Liver (tissue), 9 donors: Measurements from ENCODE around the gene MARVELD2. TPM values are rescaled to one million over a fixed set of nuclear protein-coding genes. Genes with fewer than 3 reads are reported as not detected.

ENCODE experiments used
- DNase-seq: peaks from one replicate; pipeline ENCODE4 v3.0.0-alpha.2; 2017; ENCODE audit warnings: low spot score
- H3K27ac ChIP-seq, 2 donors: one replicate each; pipeline ENCODE4 v1.7.0; 2013; ENCODE audit warnings: inconsistent platforms in 2 of 2, low read length in 2 of 2, control low read depth in 1 of 2, low read depth in 1 of 2, mild to moderate bottlenecking in 1 of 2
- H3K27me3 ChIP-seq, 4 donors: one replicate each; pipeline versions ENCODE4 v1.6.1 to v1.7.0; 2013; ENCODE audit warnings: low read length in 3 of 4, inconsistent platforms in 1 of 4, mild to moderate bottlenecking in 1 of 4, moderate library complexity in 1 of 4; ENCODE audit not compliant: control insufficient read depth in 4 of 4, insufficient read depth in 4 of 4
- H3K36me3 ChIP-seq, 4 donors: one replicate each; pipeline versions ENCODE4 v1.6.1 to v1.7.0; 2013; ENCODE audit warnings: low read length in 3 of 4, mild to moderate bottlenecking in 3 of 4, low read depth in 1 of 4, moderate library complexity in 1 of 4; ENCODE audit not compliant: control insufficient read depth in 4 of 4, insufficient read depth in 3 of 4
- H3K4me1 ChIP-seq, 4 donors: one replicate each; pipeline versions ENCODE4 v1.6.1 to v1.7.0; 2013; ENCODE audit warnings: low read length in 3 of 4, mild to moderate bottlenecking in 3 of 4, moderate library complexity in 1 of 4; ENCODE audit not compliant: control insufficient read depth in 4 of 4, insufficient read depth in 4 of 4
- H3K4me3 ChIP-seq, 3 donors: one replicate each; pipeline versions ENCODE4 v1.6.1 to v1.7.0; 2013; ENCODE audit warnings: low read length in 3 of 3, control low read depth in 1 of 3, low read depth in 1 of 3, mild to moderate bottlenecking in 1 of 3
- H3K9ac ChIP-seq, 2 donors: one replicate each; pipeline ENCODE4 v1.7.0; 2013; ENCODE audit warnings: low read length in 2 of 2, mild to moderate bottlenecking in 2 of 2, moderate library complexity in 2 of 2, control low read depth in 1 of 2, low read depth in 1 of 2
- H3K9me3 ChIP-seq, 4 donors: one replicate each; pipeline versions ENCODE4 v1.6.1 to v1.7.0; 2013; ENCODE audit warnings: low read length in 3 of 4; ENCODE audit not compliant: control insufficient read depth in 4 of 4
- CTCF ChIP-seq: fragments of 150-350 bp; IDR thresholded peaks from 2 replicates; pipeline ENCODE4 v1.5.1; 2017; ENCODE audit warnings: improper control_type of control experiment, low read depth, low read length; ENCODE audit not compliant: missing input control
- EGR1 ChIP-seq, 2 donors: IDR thresholded peaks; 2 replicates each; pipeline ENCODE4 v1.6.1; 2016 to 2018; ENCODE audit warnings: antibody characterized with exemption in 2 of 2, low read depth in 2 of 2
- FOXA1 ChIP-seq: IDR thresholded peaks from 2 replicates; pipeline ENCODE4 v1.6.1; 2016; ENCODE audit warnings: antibody characterized with exemption
- FOXA2 ChIP-seq: IDR thresholded peaks from 2 replicates; pipeline ENCODE4 v1.6.1; 2016; ENCODE audit warnings: antibody characterized with exemption
- GABPA ChIP-seq, 2 donors: IDR thresholded peaks in 1 of 2; conservative IDR thresholded peaks in 1 of 2; 2 replicates each; pipeline ENCODE4 v1.6.1; 2016; ENCODE audit warnings: antibody characterized with exemption in 2 of 2, mild to moderate bottlenecking in 1 of 2, moderate library complexity in 1 of 2
- HNF4A ChIP-seq, 2 donors: conservative IDR thresholded peaks; 2 replicates each; pipeline ENCODE4 v1.6.1; 2016; ENCODE audit warnings: antibody characterized with exemption in 2 of 2, mild to moderate bottlenecking in 2 of 2
- JUND ChIP-seq, 2 donors: IDR thresholded peaks; 2 replicates each; pipeline ENCODE4 v1.6.1; 2016; ENCODE audit warnings: antibody characterized with exemption in 2 of 2
- NR2F2 ChIP-seq: IDR thresholded peaks from 2 replicates; pipeline ENCODE4 v1.6.1; 2016; ENCODE audit warnings: antibody characterized with exemption
- RAD21 ChIP-seq, 2 donors: IDR thresholded peaks; 2 replicates each; pipeline ENCODE4 v1.6.1; 2016; ENCODE audit warnings: antibody characterized with exemption in 2 of 2, mild to moderate bottlenecking in 2 of 2
- YY1 ChIP-seq: IDR thresholded peaks from 2 replicates; pipeline ENCODE4 v1.6.1; 2016; ENCODE audit warnings: antibody characterized with exemption, mild to moderate bottlenecking
- WGBS: extraction: QIAGEN DNeasy Blood & Tissue Kit; methylation state at CpG from one replicate; pipeline ENCODE4 v1.1.7; 2013; 5-methylcytosine and 5-hydroxymethylcytosine counted together
- polyA plus RNA-seq, 2 donors: library from polyadenylated mRNA; stranded (reverse) in 1 of 2; unstranded in 1 of 2; fragments of 200-250 nt in 1 of 2; fragments of >200 nt in 1 of 2; fragmentation: Nextera tagmentation in 1 of 2; extraction: Ambion mirVana in 1 of 2; gene quantifications; one replicate each; pipeline versions ENCODE4 v1.2.1 to v1.2.3, GENCODE V29; 2013 to 2015
- total RNA-seq, 2 donors: library from RNA; depleted of rRNA; stranded (reverse); fragments of >200 nt; gene quantifications; one replicate each; pipeline ENCODE4 v1.2.3, GENCODE V29; 2014
- TF ChIP-seq, protein P1 (sequence below): IDR thresholded peaks from 2 replicates; pipeline ENCODE4 v1.6.1; 2016; ENCODE audit warnings: antibody characterized with exemption
- TF ChIP-seq, protein P2 (sequence below): IDR thresholded peaks from 2 replicates; pipeline ENCODE4 v1.6.1; 2016; ENCODE audit warnings: antibody characterized with exemption
- TF ChIP-seq, protein P3 (sequence below): IDR thresholded peaks from 2 replicates; pipeline ENCODE4 v1.6.1; 2016; ENCODE audit warnings: antibody characterized with exemption, mild to moderate bottlenecking
- donor health status: healthy.
- donor health status: healthy.
- donor health status: healthy.
- donor health status: healthy.
- donor health status: healthy.

Gene MARVELD2
- total and polyA plus RNA-seq, 4 donors = 9.4 to 20.2 (median 12.3) TPM

DNA sequence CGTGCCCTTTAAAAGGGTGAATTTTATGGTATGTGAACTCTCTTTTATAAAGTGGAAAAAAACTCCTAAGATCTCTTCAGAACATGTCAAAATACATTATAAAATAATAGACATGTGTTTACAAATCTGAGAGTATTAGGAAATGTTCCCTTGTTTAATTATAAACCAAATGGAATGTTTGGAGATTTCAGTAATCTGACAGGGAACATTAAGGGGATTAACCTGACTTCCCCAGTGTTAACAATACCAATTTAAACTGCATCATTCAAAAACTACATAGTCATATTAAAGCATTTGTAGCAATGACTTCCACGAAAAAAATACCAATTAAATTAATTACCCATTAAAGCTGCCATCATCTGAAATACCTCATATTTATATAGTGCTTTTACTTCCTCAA, 76.1 kb downstream of the MARVELD2 start (continued):
- TF ChIP-seq GABPA (IDR thresholded peaks at IDR 0.05 in 1 of 2, conservative IDR thresholded peaks at IDR 0.05 in 1 of 2) = no peak
- peak; percentile 35 for TF ChIP-seq FOXA2
- no peak for TF ChIP-seq NR2F2
- TF ChIP-seq CTCF = no peak
- TF ChIP-seq, protein P1, sequence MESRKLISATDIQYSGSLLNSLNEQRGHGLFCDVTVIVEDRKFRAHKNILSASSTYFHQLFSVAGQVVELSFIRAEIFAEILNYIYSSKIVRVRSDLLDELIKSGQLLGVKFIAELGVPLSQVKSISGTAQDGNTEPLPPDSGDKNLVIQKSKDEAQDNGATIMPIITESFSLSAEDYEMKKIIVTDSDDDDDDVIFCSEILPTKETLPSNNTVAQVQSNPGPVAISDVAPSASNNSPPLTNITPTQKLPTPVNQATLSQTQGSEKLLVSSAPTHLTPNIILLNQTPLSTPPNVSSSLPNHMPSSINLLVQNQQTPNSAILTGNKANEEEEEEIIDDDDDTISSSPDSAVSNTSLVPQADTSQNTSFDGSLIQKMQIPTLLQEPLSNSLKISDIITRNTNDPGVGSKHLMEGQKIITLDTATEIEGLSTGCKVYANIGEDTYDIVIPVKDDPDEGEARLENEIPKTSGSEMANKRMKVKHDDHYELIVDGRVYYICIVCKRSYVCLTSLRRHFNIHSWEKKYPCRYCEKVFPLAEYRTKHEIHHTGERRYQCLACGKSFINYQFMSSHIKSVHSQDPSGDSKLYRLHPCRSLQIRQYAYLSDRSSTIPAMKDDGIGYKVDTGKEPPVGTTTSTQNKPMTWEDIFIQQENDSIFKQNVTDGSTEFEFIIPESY = no peak
- TF ChIP-seq YY1 = no peak

- Histone ChIP-seq H3K27ac (peak overlapping the region; percentile 95 to 100), H3K4me1 (peaks cover 4 to 44% (median 31%) of the 10 kb centered on the region in 4 donors), H3K9me3 (no peaks in the 10 kb centered on the region), H3K9ac (peak overlapping the region; percentile 75 to 97), H3K36me3 (no peaks in the 10 kb centered on the region), H3K27me3 (no peaks in the 10 kb centered on the region), H3K4me3 (peak overlapping the region; percentile 82 to 92 (median 88))
- no peak for DNase-seq
- WGBS = 5% methylated on average over 17 of the region's 17 CpGs
- TF ChIP-seq, protein P2, sequence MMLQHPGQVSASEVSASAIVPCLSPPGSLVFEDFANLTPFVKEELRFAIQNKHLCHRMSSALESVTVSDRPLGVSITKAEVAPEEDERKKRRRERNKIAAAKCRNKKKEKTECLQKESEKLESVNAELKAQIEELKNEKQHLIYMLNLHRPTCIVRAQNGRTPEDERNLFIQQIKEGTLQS = no peak
- peak; percentile 6 for TF ChIP-seq FOXA1
- TF ChIP-seq HNF4A (conservative IDR thresholded peaks at IDR 0.05) = peak; percentile 34 to 38
Observed at GRCh38 chr5:69491838-69492390, 77.0 kb downstream of the MARVELD2 start.

DNA sequence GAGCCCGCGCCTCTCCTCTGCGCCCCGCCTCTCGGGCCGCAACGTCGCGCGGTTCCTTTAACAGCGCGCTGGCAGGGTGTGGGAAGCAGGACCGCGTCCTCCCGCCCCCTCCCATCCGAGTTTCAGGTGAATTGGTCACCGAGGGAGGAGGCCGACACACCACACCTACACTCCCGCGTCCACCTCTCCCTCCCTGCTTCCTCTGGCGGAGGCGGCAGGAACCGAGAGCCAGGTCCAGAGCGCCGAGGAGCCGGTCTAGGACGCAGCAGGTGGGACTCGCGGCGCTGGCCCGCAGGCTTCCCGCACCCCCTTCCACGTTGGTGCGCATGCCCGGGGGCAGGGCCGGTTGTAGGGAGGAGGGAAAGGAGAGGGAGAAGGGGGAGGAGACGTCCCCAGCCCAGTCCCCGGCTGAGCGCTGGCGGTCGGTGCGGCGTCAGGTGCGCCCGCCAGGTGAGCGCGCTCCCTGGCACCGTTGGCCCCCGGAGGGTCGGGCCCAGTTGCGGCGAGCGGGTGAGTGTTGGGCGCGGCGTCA, 77.5 kb downstream of the MARVELD2 start, which contains the start of gene OCLN:
OCLN (plus strand) TSS at position 400 of the 532 bp plus-strand sequence. CDS start 11,455 bp downstream, outside the sequence.
- WGBS = under 1% methylated on average over 56 of the region's 56 CpGs
- Histone ChIP-seq H3K9ac (peak within 1 kb of the TSS; percentile 75 to 97), H3K27me3 (no peaks in the 10 kb centered on the region), H3K36me3 (no peaks in the 10 kb centered on the region), H3K4me1 (peaks cover 4 to 47% (median 31%) of the 10 kb centered on the region in 4 donors), H3K9me3 (no peaks in the 10 kb centered on the region), H3K4me3 (peak within 1 kb of the TSS; percentile 82 to 92 (median 88)), H3K27ac (peak within 1 kb of the TSS; percentile 95 to 100)
- TF ChIP-seq GABPA (IDR thresholded peaks at IDR 0.05 in 1 of 2, conservative IDR thresholded peaks at IDR 0.05 in 1 of 2) (peak in 1 of 2 donors; percentile 9), RAD21 (IDR thresholded peaks at IDR 0.05) (peak in 1 of 2 donors; percentile 50), YY1 (peak; percentile 36), JUND (IDR thresholded peaks at IDR 0.05) (no peak), EGR1 (IDR thresholded peaks at IDR 0.05; ENCODE audit: low read depth in 2 of 2) (peak in 1 of 2 donors; percentile 20)
- TF ChIP-seq, protein P3, sequence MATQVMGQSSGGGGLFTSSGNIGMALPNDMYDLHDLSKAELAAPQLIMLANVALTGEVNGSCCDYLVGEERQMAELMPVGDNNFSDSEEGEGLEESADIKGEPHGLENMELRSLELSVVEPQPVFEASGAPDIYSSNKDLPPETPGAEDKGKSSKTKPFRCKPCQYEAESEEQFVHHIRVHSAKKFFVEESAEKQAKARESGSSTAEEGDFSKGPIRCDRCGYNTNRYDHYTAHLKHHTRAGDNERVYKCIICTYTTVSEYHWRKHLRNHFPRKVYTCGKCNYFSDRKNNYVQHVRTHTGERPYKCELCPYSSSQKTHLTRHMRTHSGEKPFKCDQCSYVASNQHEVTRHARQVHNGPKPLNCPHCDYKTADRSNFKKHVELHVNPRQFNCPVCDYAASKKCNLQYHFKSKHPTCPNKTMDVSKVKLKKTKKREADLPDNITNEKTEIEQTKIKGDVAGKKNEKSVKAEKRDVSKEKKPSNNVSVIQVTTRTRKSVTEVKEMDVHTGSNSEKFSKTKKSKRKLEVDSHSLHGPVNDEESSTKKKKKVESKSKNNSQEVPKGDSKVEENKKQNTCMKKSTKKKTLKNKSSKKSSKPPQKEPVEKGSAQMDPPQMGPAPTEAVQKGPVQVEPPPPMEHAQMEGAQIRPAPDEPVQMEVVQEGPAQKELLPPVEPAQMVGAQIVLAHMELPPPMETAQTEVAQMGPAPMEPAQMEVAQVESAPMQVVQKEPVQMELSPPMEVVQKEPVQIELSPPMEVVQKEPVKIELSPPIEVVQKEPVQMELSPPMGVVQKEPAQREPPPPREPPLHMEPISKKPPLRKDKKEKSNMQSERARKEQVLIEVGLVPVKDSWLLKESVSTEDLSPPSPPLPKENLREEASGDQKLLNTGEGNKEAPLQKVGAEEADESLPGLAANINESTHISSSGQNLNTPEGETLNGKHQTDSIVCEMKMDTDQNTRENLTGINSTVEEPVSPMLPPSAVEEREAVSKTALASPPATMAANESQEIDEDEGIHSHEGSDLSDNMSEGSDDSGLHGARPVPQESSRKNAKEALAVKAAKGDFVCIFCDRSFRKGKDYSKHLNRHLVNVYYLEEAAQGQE = peak; percentile 67
- peak; percentile 68 for DNase-seq
